ENCODE results near the gene ATP11A. TPM values are rescaled to one million over a fixed set of nuclear protein-coding genes. Genes with fewer than 3 reads are reported as not detected.

The ATP11A gene
- total and polyA plus RNA-seq, 2 donors (not counting 3 experiments of a cell fraction or from before 2014, with no cell fraction given), result 16.5 to 88.1 TPM

DNA sequence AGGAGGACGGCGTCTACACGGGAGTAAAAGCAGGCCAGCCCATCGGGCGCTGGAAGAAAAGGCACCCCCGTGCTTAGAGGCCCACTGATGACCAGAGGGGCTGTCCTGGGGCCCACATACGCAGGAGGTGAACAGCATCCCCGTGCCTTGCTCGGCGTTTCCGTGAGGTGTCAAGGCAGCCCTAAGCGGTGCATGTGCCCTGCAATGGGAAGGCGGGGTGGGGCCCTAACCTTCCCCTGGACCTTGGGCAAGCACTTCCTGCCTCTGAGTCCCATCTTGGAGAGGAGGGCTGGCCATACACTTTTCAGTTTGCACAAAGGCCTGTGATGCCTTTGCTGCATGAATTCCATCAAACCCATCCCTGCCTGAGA is 47.8 kb upstream of the ATP11A start:
- intact Hi-C loops (cut with micrococcal nuclease) (no loop called here), dilution Hi-C loops (cut with MboI; ENCODE audit: extremely low pct_ligation_motif_present, low sequenced_read_pairs) (no loop called here)
- no peak overlapping the region for H3K27ac ChIP-seq (ENCODE audit: insufficient read depth, low read depth, low read length)
- TF ChIP-seq JUN (IDR thresholded peaks at IDR 0.05; ENCODE audit: borderline replicate concordance, insufficient read depth, insufficient read length, low read depth) (no peak), GATA2 (IDR thresholded peaks at IDR 0.05; ENCODE audit: insufficient read depth, insufficient read length, low read depth, low read length) (no peak), POLR2AphosphoS5 (IDR thresholded peaks at IDR 0.05; ENCODE audit: insufficient read depth, low read depth, low read length) (no peak), EZH2 (IDR thresholded peaks at IDR 0.05; ENCODE audit: borderline replicate concordance, low read depth, low read length, severe bottlenecking) (no peak), FOS (IDR thresholded peaks at IDR 0.05; ENCODE audit: borderline replicate concordance, insufficient read depth, low read length) (no peak), MYC (IDR thresholded peaks at IDR 0.05; ENCODE audit: low read depth, low read length) (no peak), POLR2A (IDR thresholded peaks at IDR 0.05; ENCODE audit: low read depth, low read length) (no peak)
- TF ChIP-seq, protein P1, sequence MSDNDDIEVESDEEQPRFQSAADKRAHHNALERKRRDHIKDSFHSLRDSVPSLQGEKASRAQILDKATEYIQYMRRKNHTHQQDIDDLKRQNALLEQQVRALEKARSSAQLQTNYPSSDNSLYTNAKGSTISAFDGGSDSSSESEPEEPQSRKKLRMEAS (IDR thresholded peaks at IDR 0.05; ENCODE audit: insufficient read depth, insufficient read length), result no peak
- TF ChIP-seq, protein P2, sequence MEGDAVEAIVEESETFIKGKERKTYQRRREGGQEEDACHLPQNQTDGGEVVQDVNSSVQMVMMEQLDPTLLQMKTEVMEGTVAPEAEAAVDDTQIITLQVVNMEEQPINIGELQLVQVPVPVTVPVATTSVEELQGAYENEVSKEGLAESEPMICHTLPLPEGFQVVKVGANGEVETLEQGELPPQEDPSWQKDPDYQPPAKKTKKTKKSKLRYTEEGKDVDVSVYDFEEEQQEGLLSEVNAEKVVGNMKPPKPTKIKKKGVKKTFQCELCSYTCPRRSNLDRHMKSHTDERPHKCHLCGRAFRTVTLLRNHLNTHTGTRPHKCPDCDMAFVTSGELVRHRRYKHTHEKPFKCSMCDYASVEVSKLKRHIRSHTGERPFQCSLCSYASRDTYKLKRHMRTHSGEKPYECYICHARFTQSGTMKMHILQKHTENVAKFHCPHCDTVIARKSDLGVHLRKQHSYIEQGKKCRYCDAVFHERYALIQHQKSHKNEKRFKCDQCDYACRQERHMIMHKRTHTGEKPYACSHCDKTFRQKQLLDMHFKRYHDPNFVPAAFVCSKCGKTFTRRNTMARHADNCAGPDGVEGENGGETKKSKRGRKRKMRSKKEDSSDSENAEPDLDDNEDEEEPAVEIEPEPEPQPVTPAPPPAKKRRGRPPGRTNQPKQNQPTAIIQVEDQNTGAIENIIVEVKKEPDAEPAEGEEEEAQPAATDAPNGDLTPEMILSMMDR (IDR thresholded peaks at IDR 0.05; ENCODE audit: extremely low read depth in 1 of 2, insufficient read depth in 1 of 2, low read depth in 1 of 2, low read length in 2 of 2), result no peak
- no peaks in the 10 kb centered on the region for H4K20me1 ChIP-seq (replicated peaks; ENCODE audit: control insufficient read depth, extremely low read depth, insufficient read depth, low read length)
- BruUV-seq (replicated peaks), result no TSS peak
- DNase-seq (ENCODE audit: low read depth, low spot score), result no peak
- H3K36me3 ChIP-seq (ENCODE audit: control insufficient read depth in 2 of 2, extremely low read depth in 1 of 2, insufficient read depth in 2 of 2, low read length in 2 of 2), result no peaks in the 10 kb centered on the region
- H3K9ac ChIP-seq (replicated peaks; ENCODE audit: extremely low read depth, insufficient read depth, low read length), result no peak overlapping the region
- H3K27me3 ChIP-seq (ENCODE audit: control insufficient read depth in 2 of 2, insufficient read depth in 2 of 2, low read length in 2 of 2), result peaks cover 15% of the 10 kb centered on the region in 2 experiments
- no peaks in the 10 kb centered on the region for H3K79me2 ChIP-seq (ENCODE audit: control insufficient read depth, insufficient read depth, low read length)
- no peak overlapping the region for H3K4me3 ChIP-seq (replicated peaks in 1 of 3; ENCODE audit: insufficient read depth in 1 of 3, low read depth in 1 of 3, low read length in 3 of 3)
- FAIRE-seq, result no peak
- H3K4me2 ChIP-seq (ENCODE audit: insufficient read depth, low read length), result no peak overlapping the region
- H3K9me3 ChIP-seq (replicated peaks; ENCODE audit: control insufficient read depth, insufficient read depth, low read length), result no peaks in the 10 kb centered on the region
- H3K9me1 ChIP-seq (replicated peaks; ENCODE audit: control insufficient read depth, extremely low read depth, insufficient read depth, low read length), result no peaks in the 10 kb centered on the region
- CTCF ChIA-PET, result no interaction called here
- H2AFZ ChIP-seq (ENCODE audit: low read depth, low read length), result no peak overlapping the region
- H3K4me1 ChIP-seq (ENCODE audit: control insufficient read depth, extremely low read depth, insufficient read depth, low read length), result peaks cover 4% of the 10 kb centered on the region
- POLR2A ChIA-PET, result no interaction called here

Data from endothelial cell of umbilical vein (primary cell).